HG03342 (cell line): ENCODE measurements around the gene SLC35E3.
"Not testable (repeated sequence)": the region's sequence is repeated elsewhere in the genome, so short reads cannot be mapped to it uniquely, and the experiment has no call there.

Experiments
- ATAC-seq: cut with Tn5 transposase; IDR thresholded peaks from one replicate; pipeline ENCODE4 v1.9.1; 2021; ENCODE audit warnings: mild to moderate bottlenecking, moderate library complexity; ENCODE audit not compliant: unreplicated experiment

Gene SLC35E3

DNA sequence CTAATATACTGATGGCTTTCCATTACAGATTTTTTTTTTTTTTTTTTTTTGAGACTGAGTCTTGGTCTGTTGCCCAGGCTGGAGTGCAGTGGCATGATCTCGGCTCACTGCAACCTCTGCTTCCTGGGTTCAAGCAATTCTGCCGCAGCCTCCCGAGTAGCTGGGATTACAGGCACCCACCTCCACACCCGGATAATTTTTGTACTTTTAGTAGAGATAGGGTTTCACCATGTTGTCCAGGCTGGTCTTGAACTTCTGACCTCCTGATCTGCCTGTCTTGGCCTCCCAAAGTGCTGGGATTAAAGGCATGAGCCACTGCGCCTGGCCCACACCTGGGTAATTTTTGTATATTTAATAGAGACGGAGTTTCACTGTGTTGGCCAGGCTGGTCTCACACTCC is 65.6 kb downstream of the SLC35E3 start:
- ATAC-seq = not testable (repeated sequence)

DNA sequence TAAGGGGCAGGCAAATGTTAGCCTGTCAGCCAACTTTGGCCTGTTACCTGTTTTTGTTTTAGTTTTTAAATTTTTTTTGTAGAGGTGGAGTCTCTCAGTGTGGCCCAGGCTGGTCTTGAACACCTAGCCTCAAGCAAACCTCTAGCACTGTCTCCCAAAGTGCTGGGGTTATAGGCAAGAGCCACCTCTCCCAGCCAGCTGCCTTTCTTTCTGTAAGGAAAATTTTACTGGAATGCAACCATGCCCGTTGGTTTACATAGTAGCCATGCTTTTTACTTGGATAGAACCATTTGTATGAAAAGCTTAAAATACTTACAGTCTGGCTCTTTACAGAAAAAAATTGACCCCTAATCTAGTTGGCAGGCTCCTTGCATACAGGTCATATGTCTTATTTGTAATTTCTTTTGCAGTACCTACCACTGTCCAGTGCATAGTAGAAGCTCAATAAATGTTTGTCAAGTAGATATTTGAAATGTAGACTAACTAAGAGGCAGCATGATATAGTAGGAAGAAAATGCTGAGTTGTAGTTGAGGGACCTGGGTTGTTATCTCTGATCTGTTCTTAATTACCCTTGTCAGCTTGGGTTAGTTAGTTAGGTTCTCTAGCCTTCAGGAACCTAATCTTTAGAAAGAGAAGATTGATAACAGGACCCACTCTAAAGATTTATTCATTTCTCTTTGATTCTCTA is 66.7 kb downstream of the SLC35E3 start:
- ATAC-seq = no peak

DNA sequence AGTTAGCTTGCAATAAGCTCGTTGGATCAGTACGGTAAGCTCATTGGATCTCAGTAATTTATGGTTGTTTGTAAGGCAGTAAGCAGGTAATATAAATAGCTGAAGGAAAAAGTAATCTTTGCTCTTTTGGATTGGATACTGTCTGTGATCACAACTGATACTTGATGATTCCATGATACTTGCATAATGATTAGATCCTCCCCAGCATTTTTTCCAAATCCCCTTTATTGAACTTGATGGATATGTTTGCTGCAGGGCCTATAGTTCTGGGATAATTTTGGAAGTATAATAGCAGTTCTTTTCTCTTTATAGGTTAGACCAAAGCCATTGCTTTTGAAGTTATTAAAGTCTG is 67.2 kb downstream of the SLC35E3 start:
- ATAC-seq = no peak

DNA sequence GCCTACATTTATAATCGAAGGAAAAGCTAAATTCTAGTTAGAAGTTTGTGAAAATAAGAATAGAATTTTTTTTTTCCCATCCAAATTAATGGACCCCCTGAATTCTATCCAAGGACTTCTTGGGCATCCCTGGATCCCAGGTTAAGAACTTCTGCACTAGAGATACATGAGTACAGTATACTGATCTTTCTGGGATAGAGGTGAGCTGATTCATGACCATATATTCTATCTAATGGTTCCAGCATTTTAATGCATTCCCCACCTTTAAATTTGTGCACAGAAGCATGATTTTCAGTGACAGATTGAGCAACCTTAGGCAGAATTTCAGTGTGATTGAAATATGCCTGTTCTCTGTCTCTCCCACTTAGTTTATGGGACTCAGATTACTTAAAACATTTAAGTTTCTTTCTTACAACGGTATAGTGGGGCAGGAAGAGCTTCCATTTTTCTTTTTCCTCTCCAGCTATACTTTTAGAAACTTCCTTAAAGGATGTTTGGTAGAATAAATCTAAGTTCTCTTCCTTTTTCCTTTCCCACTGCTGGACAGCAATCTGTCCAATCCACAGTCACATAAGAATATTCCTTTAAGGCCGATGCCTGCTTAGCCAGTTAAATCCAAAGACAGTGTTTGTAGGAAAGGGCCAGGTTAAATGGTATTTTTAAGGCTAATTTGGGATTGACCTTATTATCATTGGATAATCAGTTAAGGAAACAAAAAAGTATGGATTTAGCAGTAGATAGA is 68.7 kb downstream of the SLC35E3 start:
- ATAC-seq = no peak

DNA sequence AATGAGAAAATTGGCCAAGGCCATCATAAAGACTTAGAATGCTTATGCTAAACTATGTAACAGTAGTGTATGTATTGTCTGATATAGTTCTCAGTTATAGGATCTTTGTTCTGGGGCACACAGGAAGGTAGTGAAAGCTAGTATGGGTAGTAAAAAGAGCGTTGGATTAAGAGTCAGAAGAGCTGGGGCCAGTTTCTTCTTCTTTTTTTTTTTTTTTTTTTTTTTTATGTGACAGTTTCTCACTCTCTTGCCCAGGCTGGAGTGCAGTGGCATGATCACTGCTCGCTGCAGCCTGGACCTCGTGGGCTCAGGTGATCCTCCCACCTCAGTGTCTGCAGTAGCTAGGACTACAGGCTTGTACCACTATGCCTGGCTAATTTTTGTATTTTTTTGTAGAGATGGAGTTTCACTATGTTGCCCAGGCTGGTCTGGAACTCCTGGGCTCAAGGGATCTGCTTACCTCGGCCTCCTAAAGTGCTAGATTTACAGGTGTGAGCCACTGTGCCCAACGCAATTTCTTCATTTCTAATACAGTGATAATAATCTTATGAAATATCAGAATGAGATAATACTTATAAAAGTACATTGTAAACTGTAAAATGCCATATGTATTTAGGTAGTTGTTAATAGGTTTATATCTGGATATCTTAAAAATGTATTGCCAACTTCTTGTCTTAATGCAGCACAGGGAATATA is 69.4 kb downstream of the SLC35E3 start:
- no peak for ATAC-seq

DNA sequence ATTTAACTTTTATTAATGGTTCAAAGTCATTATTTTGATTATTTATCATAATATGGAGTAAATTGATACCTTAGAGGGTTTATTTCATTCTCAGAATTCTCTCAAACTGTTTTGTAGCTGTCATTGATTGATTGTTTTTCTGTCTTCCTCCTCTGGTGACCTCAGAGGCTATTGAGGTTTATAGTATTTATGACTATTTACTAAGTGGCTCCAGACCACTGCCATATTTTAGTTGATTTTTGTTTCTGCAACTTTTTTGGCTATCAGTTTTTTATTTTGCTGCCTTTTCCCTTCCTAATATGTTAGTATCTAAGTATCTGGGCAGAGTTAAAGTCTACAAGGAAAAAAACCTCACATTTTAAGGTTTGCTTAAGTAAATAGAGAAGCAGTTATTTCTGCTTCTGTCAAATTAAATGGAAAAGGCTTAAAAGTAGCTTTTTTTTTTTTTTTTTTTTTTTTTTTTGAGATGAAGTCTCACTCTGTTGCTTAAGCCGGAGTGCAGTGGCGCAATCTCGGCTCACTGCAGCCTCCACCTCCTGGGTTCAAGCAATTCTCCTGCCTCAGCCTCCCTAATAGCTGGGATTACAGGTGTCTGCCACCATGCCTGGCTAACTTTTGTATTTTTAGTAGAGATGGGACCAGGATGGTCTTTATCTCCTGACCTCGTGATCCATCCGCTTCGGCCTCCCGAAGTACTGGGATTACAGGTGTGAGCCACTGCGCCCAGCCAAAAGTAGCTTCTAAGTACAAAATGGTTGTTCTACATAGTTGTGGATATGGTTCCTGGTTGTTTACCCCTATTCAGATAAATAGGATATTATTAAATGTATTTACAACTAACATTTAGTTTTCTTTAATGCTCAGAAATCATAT is 70.2 kb downstream of the SLC35E3 start:
- no peak for ATAC-seq

DNA sequence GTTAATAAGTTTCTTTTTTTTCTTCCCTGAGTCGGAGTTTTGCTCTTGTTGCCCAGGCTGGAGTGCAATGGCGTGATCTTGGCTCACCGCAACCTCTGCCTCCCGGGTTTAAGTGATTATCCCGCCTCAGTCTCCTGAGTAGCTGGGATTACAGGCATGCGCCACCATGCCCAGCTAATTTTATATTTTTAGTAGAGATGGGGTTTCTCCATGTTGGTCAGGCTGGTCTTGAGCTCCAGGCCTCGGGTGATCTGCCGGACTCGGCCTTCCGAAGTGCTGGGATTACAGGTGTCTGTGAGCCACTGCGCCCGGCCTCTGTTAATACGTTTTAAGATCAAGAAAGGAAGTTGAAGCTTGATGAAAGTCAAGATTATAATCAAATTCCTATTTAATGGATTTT is 73.5 kb downstream of the SLC35E3 start:
- not testable (repeated sequence) for ATAC-seq

DNA sequence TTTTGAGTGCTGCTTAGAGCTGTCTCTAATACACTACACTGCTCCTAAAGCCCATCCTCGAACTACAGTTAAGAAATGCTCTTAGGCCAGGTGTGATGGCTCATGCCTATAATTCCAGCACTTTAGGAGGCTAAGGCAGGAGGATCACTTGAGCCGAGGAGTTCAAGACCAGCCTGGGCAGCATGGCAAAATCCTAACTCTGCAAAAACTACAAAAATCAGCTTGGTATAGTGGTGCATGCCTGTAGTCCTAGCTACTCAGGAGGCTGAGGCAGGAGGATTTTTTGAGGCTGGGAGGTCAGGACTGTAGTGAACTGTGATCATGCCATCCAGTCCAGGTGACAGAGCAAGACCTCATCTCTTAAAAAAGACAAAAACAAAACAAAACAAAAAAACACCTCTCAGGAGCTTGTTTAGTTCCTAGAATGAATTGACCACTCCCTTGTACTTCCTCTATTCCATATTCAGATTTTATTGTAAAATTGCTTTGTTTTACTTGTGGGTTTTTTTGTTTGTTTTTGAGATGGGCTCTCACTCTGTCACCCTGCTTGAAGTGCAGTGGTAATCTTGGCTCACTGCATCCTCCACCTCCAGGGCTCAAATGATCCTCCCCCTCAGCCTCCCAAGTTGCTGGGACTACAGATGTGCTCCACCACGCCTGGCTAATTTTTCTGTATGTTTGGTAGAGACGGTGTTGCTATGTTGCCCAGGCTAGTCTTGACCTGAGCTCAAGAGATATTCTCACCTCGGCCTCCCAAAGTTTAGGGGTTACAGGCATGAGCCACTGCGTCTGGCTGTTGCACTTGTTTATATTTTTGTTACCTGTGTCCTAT is 75.6 kb downstream of the SLC35E3 start:
- no peak for ATAC-seq

DNA sequence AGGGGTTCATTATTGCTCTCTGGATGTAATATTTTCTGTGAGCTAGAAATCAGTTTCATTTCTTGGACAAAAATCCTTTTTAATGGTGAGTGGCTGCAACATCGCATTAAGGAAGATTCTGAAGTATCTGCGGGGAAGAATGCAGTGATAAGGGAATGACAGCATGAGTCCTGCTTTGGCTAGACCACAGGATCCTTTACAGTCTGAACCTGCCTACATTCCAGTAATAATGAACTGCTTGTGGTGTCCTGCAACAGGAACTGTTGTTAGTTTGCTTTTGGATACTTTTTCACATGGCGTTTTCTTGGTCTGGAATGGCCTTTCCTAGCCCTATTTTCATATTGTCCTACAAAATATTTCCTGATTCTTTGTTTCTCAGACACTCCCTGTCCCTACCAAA is 77.7 kb downstream of the SLC35E3 start:
- no peak for ATAC-seq

DNA sequence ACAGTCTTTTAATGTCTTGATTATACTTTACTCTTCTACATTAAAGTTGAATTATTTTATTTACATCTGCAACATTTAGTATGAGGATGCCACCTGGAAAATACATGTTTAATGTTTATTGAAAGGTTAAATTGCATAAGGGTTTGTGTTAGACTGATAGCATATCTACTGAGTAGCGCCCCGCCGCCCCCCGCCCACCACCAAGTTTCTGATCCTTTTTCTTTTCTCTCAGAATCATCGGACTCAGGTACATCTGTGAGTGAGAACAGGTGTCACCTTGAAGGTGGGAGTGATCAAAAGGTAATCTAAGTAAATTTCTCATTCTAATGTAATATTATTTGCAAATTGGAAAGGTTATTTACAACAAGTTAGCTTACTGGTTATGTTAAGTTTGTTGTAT is 78.2 kb downstream of the SLC35E3 start:
- no peak for ATAC-seq

DNA sequence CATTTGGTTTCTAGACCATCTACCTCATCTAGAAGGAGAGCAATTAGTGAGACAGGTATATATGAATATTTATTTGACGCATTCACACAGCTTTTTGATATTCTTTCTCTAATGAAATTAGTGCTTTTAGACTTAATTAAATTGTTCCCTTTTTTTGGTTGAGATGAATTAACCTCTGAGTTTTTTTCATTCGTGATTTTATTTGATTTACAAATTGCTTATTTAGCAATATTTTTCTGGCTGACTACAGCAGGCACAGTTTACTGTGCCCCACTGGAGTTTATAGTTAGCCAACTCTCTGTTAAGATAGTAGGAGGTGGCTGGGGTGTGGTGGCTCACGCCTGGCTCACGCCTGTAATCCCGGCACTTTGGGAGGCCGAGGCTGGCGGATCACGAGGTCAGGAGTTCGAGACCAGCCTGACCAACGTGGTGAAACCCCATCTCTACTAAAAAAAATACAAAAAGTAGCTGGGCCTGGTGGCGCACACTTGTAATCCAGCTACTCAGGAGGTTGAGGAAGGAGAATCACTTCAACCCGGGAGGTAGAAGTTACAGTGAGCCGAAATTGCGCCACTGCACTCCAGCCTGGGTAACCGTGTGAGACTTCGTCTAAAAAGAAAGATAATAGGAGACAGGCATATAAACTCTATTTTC is 78.7 kb downstream of the SLC35E3 start:
- ATAC-seq = no peak

DNA sequence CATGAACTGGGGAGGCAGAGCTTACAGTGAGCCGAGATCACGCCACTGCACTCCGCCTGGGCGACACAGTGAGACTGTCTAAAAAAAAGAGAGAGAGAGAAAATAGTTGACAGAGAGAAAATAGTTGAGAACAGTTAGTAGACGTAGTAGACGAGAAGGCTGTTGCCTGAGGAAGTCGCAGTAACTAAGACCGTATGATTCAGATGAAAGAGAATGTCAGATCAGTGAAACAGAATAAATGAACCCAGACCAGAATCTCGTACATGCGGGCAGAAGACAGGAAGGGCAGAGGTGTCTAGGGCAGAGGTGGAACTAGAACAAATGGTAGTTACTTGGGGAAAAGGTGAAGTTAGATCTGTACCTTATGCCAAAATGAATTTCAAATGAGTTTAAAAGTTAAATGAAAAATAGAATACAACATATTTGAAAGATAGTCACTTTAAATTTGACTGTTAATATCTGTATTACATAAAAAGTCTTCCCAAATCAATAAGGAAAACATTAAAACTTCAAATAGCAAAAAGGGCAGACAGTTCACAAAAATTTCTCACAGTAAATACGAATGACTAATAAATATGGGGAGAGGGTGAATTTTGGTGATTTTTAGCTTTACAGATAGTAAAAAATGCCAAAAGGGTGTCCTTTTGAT is 79.7 kb downstream of the SLC35E3 start:
- no peak for ATAC-seq

DNA sequence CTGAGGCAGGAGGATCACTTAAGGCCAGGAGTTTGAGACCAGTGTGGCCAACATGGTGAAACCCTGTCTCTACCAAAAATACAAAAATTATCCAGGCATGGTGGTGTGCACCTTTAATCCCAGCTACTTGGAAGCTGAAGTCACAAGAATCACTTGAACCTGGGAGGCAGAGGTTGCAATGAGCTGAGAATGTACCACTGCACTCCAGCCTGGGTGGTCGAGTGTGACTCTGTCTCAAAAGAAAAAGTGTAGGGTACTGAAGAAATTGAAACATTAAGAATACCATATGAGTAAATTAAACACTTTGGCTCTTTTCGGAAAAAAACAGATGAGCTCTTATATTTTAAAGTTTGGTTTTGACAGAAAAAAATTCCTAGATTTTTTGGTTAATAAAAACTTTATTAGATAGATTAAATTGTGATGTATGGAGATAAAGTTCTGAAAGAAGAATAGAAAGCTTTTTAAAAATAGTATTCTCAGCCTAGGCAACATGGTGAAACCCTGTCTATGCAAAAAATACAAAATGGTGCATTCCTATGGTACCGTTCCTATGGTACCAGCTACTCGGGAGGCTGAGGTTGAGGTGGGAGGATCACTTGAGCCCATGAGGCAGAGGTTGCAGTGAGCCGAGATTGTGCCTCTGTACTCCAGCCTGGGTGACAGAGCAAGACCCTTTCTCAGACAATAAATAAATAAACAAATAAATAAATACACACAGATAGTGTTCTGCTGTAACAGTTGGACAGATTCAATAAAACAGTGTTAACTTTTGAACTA is 82.1 kb downstream of the SLC35E3 start:
- ATAC-seq = no peak

DNA sequence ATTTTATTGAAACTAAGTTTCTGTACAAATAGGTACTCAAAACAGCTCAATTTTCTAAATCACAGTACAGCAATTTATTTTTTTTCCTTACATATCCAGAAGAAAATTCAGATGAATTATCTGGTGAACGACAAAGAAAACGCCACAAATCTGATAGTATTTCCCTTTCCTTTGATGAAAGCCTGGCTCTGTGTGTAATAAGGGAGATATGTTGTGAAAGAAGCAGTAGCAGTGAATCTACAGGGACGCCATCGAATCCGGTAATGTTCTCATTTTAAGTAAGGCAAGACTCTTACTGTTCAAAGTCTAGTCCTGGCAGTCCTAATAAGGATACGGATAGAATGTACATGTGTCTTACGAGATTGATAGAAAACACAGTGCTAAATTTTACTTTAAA is 82.7 kb downstream of the SLC35E3 start:
- no peak for ATAC-seq
